ENCODE results near the gene ACADL.
"Not testable (repeated sequence)": the region's sequence is repeated elsewhere in the genome, so short reads cannot be mapped to it uniquely, and the experiment has no call there.

The ACADL gene

GRCh38 chr2:210199186-210199765 is 26.0 kb downstream of the ACADL start:
- DNase-seq = no peak

- no peak for DNase-seq
Observed at GRCh38 chr2:210198326-210198725, 26.9 kb downstream of the ACADL start.

GRCh38 chr2:210197720-210198119 is 27.5 kb downstream of the ACADL start:
- no peak for DNase-seq

DNA sequence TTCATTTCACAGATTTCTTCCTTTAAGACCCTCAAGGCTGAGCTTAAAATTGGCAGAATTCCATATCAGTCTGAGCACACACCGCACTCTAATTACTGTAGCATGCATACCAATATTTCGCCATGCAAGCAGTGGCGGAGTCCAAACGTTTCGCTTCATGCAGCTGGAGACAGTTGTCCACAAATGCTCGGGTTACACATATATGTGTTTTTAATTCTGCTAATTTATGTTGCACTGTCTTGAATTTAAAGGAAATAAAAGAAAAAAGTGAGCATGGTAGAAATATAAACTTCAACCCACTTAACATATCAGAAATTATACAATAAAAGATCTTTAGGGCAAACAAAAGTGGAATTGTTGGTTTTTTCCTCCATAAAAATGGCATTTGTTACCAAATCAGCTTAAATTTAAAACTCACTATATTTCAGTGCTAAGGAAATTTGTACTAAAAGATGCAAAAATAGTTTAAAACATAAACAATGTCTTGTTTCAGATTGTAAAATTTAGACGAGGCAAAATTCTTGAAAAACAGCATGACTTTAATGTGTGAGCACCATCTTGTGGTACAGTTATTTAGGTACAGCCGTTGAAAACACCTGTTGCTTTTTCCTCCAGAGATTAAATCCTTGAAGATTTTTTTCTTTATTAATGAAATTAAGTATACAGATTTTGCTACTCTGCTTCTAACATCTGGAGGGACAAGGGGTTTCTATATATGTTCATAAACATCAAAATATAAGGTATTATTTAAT is 30.0 kb downstream of the ACADL start:
- DNase-seq = no peak

- DNase-seq = no peak
Observed at GRCh38 chr2:210190345-210190744, 34.9 kb downstream of the ACADL start.

- no peak for DNase-seq
Observed at GRCh38 chr2:210189452-210190138, 35.7 kb downstream of the ACADL start.

- no peak for DNase-seq
Observed at GRCh38 chr2:210188755-210189154, 36.5 kb downstream of the ACADL start.

GRCh38 chr2:210188190-210188589 is 37.1 kb downstream of the ACADL start:
- DNase-seq = no peak

DNA sequence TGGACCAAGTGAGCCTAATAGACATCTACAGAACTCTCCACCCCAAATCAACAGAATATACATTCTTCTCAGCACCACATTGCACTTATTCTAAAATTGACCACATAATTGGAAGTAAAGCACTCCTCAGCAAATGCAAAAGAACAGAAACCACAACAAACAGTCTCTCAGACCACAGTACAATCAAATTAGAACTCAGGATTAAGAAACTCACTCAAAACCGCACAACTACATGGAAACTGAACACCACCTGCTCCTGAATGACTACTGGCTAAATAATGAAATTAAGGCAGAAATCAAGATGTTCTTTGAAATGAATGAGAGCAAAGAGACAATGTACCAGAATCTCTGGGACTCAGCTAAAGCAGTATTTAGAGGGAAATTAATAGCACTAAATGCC is 41.3 kb downstream of the ACADL start:
- not testable (repeated sequence) for DNase-seq

GRCh38 chr2:210181606-210182088 is 43.6 kb downstream of the ACADL start:
- not testable (repeated sequence) for DNase-seq

GRCh38 chr2:210181033-210181605 is 44.1 kb downstream of the ACADL start:
- DNase-seq = not testable (repeated sequence)

DNA sequence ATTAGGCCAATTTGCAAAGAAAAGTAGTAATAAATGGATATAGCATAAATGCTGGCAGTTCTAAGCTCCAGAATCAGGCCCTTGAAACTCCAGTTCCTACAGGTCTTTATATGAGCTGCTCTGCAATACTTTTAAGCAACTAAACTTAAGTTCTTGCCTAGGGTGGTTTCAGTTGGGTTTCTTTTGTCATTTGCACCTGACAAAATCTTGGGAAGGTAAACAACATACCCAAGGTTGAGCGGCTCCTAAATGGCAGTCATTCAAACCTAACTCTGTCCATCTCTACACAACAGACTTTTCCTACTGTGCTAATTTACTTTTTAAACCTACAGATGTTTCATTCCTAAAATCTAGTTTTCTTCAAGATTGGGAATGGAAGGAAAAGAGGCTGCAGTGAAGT is 44.8 kb downstream of the ACADL start:
- no peak for DNase-seq

DNA sequence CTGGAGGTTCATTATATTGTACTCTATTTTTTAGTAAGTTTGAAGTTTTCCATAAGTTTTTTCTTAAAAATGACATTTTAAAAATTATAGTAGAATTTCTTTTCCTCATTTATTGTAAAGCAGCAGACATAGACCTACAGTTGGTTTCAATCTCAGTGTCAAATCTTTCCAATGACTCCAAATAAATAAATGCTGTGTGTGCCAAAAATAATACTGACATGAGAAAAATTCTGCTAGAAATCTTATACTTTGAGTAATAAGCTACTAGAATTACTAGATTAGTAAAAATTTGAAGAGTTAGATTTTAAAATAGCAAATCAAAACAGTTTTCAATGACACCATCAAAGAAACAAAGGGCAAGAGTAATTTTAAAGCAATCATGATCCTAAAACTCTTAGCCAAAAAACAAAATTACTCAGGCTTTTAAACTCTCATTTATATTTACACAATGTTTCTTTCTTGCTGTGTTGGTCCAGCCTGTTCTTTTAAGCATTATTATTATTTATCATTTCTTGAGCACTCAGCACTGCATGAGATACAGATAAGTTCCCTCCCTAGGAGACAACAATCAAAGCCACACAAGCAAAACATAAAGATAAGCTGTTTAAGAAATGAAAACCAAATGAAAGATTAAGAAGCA is 45.8 kb downstream of the ACADL start:
- DNase-seq = no peak

DNA sequence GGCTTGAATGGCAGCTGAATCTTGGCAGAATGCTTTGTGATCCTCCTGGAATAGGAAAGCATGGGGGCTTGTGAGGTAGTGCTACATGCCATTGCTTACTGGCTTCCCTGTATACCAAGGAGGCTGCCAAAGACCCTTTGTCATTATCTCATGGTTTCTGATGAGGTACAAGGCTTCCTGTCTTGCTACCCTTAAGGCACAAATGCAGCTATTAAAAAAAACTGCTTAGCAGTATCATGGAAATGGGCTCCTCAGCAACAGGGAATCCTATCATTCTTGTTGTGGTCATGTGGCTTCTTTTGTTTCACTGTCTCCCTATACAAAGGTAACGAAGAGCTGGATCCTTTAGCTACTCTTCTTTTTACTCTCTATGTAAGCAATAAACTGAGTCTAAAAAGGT is 47.5 kb downstream of the ACADL start:
- DNase-seq = no peak

DNA sequence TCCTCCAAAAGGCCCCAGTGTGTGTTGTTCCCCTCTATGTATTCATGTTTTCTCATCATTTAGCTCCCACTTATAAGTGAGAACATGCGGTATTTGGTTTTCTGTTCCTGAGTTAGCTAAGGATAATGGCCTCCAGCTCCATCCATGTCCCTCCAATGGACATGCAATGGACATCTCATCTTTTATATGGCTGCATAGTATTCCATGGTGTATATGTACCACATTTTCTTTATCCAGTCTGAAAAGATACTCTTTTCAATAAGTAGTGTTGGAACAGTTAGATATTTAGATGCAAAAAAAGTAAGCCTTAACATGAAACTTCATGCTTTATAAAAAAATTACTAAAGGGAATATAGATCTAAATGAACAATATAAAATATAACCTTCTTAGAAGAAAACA is 48.1 kb downstream of the ACADL start:
- DNase-seq = not testable (repeated sequence)

DNA sequence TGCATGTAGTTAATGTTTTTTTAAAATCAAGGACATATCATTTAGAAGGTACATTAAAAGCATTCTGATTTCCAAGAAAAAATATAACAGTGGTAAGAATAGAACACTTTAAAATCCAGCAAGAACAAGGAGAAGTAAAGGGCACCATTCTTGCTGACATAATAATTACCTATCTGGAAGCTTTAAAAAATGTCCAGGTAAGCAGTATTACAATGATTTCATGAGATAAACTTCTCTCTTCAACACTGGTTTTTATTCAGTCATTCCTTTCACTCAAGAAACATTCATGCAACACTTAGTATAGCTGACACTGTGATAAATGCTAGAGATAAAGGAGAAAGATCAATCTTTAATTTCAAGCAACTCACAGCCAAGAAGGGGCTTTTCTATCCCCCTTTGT is 51.2 kb downstream of the ACADL start:
- no peak for DNase-seq

DNA sequence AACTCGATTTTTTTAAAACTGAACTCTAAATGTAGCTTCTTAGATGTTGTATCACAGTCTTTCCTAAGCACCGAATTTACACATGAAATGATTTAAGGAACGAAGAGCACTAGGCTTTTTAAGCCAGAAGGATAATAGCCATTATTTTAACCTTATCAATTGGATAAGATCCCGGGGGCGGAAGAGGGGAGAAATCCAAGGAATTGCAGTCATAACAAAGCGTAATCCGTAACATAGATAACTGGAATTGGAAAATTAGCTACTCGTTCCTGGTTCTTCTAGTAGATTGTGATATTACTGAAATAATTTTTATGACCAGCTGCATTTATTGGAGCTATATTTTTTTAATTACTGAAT is 53.0 kb downstream of the ACADL start:
- no peak for DNase-seq

GRCh38 chr2:210171309-210172218 is 53.7 kb downstream of the ACADL start, which contains the start of gene KANSL1L:
KANSL1L (minus strand) TSS chr2:210171409; CDS start chr2:210154582, 16,827 bp downstream.
- DNase-seq = peak; percentile 53

GRCh38 chr2:210170446-210171303 is 54.6 kb downstream of the ACADL start:
- peak; percentile 50 for DNase-seq

DNA sequence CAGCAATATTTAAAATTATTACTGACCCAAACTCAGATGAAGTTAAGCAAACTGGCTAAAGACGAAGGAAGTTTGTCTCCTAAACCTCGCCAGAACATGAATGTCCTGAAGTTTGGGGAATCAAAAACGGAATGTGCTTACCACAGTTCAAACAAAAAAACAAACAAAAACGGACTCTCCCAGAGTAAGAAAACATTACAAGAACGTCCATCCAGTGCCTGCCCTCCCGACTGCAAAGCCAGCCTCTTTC is 55.1 kb downstream of the ACADL start:
- DNase-seq = no peak

DNA sequence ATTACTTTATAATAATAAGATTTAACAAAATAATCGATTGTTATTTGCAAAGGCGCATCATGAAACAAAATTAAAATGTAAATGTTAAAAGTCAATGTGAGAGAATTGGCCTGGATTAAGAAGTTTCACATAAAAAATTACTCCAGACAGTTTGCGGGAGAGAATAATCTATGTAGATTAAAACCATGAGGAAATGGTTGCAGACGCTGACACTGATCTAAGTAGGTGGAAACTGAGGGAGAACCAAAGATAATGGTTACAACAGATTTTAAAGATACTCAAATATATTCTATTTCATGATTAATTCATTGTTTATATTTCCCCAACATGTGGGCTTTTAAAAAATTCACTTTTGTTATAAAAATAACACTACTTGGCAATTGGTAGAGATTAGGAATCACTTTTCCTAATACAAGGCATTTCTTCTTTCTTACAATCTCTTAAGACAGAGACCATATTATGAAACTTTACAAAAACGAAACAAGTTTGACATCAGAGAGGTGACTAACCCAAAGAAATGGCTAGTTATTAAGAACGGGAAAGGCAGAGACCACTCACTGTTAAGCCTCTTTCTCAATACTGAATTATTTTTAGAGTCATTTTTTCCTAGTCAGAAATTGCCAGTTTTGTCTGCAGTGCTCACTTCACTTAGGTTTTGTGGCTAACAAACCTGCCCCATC is 55.6 kb downstream of the ACADL start:
- no peak for DNase-seq
